HepG2 (cell line): Measurements from ENCODE around the gene CPLX3. TPM values are rescaled to one million over a fixed set of nuclear protein-coding genes. Genes with fewer than 3 reads are reported as not detected.

Source experiments
- HNF4G ChIP-seq, 2 experiments: sonication (generic) in 1 of 2; formaldehyde crosslinking in 1 of 2; IDR thresholded peaks; 2 replicates each; pipeline versions ENCODE4 v1.4.0 to v1.6.1; 2011 to 2020; ENCODE audit warnings: borderline replicate concordance in 2 of 2, low read depth in 2 of 2, mild to moderate bottlenecking in 2 of 2, low read length in 1 of 2, missing genetic modification reagents in 1 of 2, moderate library complexity in 1 of 2
- MBNL3 ChIP-seq: fragments of 250-450 bp; sonication (Bioruptor Pico); conservative IDR thresholded peaks from 2 replicates; pipeline ENCODE4 v1.8.0; 2022; ENCODE audit warnings: mild to moderate bottlenecking, inconsistent platforms
- MTA1 ChIP-seq: sonication (generic); formaldehyde crosslinking; IDR thresholded peaks from 2 replicates; pipeline ENCODE4 v1.4.0; 2020; ENCODE audit warnings: missing genetic modification reagents, mild to moderate bottlenecking, borderline replicate concordance
- NFIB ChIP-seq: sonication (generic); formaldehyde crosslinking; IDR thresholded peaks from 2 replicates; pipeline ENCODE4 v1.9.0; 2021; ENCODE audit warnings: missing genetic modification reagents, mild to moderate bottlenecking, borderline replicate concordance
- NR2F2 ChIP-seq: IDR thresholded peaks from 2 replicates; pipeline ENCODE4 v1.6.1; 2012; ENCODE audit warnings: low read depth, inconsistent platforms, borderline replicate concordance
- PHF20 ChIP-seq: sonication (generic); formaldehyde crosslinking; IDR thresholded peaks from 2 replicates; pipeline ENCODE4 v1.5.0; 2020; ENCODE audit warnings: mild to moderate bottlenecking, missing genetic modification reagents
- RBM39 ChIP-seq: fragments of 200-400 bp; formaldehyde crosslinking; IDR thresholded peaks from one replicate; pipeline ENCODE4 v1.6.1; 2018; ENCODE audit warnings: antibody characterized with exemption, mild to moderate bottlenecking, low read depth, low read length; ENCODE audit not compliant: poor library complexity, severe bottlenecking
- TOPORS ChIP-seq: sonication (generic); formaldehyde crosslinking; IDR thresholded peaks from 2 replicates; pipeline ENCODE4 v1.8.0; 2023; ENCODE audit warnings: mild to moderate bottlenecking, missing genetic modification reagents
- ZNF362 ChIP-seq: sonication (generic); formaldehyde crosslinking; IDR thresholded peaks from 2 replicates; pipeline ENCODE4 v1.4.0; 2020; ENCODE audit warnings: missing genetic modification reagents, mild to moderate bottlenecking, borderline replicate concordance
- ZNF430 ChIP-seq: sonication (generic); formaldehyde crosslinking; IDR thresholded peaks from 2 replicates; pipeline ENCODE4 v1.9.0; 2021; ENCODE audit warnings: mild to moderate bottlenecking, missing genetic modification reagents
- ZNF737 ChIP-seq: sonication (generic); formaldehyde crosslinking; IDR thresholded peaks from 2 replicates; pipeline ENCODE4 v1.5.0; 2020; ENCODE audit warnings: missing genetic modification reagents, mild to moderate bottlenecking, borderline replicate concordance
- ZXDC ChIP-seq: sonication (generic); formaldehyde crosslinking; IDR thresholded peaks from 2 replicates; pipeline ENCODE4 v1.5.0; 2020; ENCODE audit warnings: mild to moderate bottlenecking, missing genetic modification reagents
- polyA plus RNA-seq, 8 experiments: library from polyadenylated mRNA; depleted of rRNA in 3 of 8; stranded (reverse) in 7 of 8; unstranded in 1 of 8; fragments of >200 nt; fragmentation: Illumina TruSeq in 4 of 8; extraction: Trizol in 4 of 8; gene quantifications; 2 replicates each; pipeline versions ENCODE4 v1.2.1 to v1.2.3, GENCODE V29; 2011 to 2016; ENCODE audit warnings: low read depth in 4 of 8, missing spikeins in 1 of 8, mixed read lengths in 1 of 8; ENCODE audit not compliant: insufficient read depth in 1 of 8
- total RNA-seq, 5 experiments: library from RNA; depleted of rRNA; stranded (reverse); fragments of >200 nt; fragmentation: Illumina TruSeq; extraction: Trizol; gene quantifications; 2 replicates each; pipeline ENCODE4 v1.2.3, GENCODE V29; 2016; ENCODE audit warnings: low read depth in 1 of 5
- TF ChIP-seq, protein P1 (sequence below): sonication (generic); formaldehyde crosslinking; IDR thresholded peaks from 2 replicates; pipeline ENCODE4 v1.5.0; 2020; ENCODE audit warnings: mild to moderate bottlenecking, missing genetic modification reagents, borderline replicate concordance
- TF ChIP-seq, protein P2 (sequence below): sonication (generic); formaldehyde crosslinking; conservative IDR thresholded peaks from 2 replicates; pipeline ENCODE4 v1.8.0; 2022; ENCODE audit warnings: mild to moderate bottlenecking, moderate library complexity, missing genetic modification reagents
- TF ChIP-seq, protein P3 (sequence below): IDR thresholded peaks from 2 replicates; pipeline ENCODE4 v1.6.1; 2016; ENCODE audit warnings: low read depth

CPLX3 gene
- total and polyA plus RNA-seq, 2 of the 13 experiments (the other 11 are each of a cell fraction or from before 2014, with no cell fraction given): not detected

DNA sequence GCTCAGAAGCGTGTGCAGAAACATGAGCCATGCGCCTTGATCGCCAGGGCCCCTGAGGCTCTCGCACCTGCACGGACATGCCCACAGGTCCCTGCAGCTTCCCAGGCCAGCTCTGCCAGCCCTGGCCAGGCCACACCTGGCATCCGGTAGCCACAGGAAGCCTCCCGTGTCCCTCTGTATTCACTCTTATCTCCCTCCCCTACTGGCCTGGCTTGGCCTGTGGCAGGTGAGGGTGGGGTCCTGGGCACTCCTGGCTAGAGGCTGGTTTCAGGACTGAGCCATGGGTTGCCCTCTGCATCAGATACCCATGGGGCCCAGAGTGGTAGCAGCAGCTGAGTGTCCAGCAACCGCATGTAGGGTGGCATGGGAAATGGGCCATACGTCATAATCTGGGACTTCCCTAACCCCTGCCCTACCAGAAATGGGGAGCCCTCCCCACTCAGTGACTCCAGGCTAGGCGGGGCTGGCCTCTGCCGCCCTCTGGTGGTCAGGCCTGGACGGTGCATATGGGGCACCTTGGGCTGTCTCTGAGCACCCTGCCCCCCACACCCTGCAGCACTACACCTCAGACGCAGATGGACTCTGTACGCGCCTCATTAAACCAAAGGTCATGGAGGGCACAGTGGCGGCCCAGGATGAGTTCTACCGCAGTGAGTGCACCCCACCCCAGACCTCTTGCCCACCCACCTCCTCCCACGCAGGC lies 26.4 kb upstream of the CPLX3 start (continued):
- no peak for TF ChIP-seq TOPORS
- TF ChIP-seq PHF20 (CRISPR knock-in tag): no peak
- TF ChIP-seq ZNF362: 0 out of 2 replicates have a peak, but pooled peaks have one; percentile 23
- TF ChIP-seq, protein P1, sequence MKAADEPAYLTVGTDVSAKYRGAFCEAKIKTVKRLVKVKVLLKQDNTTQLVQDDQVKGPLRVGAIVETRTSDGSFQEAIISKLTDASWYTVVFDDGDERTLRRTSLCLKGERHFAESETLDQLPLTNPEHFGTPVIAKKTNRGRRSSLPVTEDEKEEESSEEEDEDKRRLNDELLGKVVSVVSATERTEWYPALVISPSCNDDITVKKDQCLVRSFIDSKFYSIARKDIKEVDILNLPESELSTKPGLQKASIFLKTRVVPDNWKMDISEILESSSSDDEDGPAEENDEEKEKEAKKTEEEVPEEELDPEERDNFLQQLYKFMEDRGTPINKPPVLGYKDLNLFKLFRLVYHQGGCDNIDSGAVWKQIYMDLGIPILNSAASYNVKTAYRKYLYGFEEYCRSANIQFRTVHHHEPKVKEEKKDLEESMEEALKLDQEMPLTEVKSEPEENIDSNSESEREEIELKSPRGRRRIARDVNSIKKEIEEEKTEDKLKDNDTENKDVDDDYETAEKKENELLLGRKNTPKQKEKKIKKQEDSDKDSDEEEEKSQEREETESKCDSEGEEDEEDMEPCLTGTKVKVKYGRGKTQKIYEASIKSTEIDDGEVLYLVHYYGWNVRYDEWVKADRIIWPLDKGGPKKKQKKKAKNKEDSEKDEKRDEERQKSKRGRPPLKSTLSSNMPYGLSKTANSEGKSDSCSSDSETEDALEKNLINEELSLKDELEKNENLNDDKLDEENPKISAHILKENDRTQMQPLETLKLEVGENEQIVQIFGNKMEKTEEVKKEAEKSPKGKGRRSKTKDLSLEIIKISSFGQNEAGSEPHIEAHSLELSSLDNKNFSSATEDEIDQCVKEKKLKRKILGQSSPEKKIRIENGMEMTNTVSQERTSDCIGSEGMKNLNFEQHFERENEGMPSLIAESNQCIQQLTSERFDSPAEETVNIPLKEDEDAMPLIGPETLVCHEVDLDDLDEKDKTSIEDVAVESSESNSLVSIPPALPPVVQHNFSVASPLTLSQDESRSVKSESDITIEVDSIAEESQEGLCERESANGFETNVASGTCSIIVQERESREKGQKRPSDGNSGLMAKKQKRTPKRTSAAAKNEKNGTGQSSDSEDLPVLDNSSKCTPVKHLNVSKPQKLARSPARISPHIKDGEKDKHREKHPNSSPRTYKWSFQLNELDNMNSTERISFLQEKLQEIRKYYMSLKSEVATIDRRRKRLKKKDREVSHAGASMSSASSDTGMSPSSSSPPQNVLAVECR (CRISPR knock-in tag): peak; percentile 67
- no peak for TF ChIP-seq MTA1 (CRISPR knock-in tag)
- TF ChIP-seq ZNF430 (CRISPR knock-in tag): no peak
- peak; percentile 54; the same call in 1 of the 2 replicates for TF ChIP-seq HNF4G (IDR thresholded peaks at IDR 0.05; ENCODE audit: borderline replicate concordance, low read depth, low read length)
- no peak for TF ChIP-seq HNF4G (CRISPR knock-in tag; IDR thresholded peaks at IDR 0.05; ENCODE audit: borderline replicate concordance, low read depth)
- no peak; the same call in 1 of the 2 replicates for TF ChIP-seq NR2F2
- peak; percentile 42; the same call in 1 of the 2 replicates for TF ChIP-seq ZNF737 (CRISPR knock-in tag)
- TF ChIP-seq, protein P2, sequence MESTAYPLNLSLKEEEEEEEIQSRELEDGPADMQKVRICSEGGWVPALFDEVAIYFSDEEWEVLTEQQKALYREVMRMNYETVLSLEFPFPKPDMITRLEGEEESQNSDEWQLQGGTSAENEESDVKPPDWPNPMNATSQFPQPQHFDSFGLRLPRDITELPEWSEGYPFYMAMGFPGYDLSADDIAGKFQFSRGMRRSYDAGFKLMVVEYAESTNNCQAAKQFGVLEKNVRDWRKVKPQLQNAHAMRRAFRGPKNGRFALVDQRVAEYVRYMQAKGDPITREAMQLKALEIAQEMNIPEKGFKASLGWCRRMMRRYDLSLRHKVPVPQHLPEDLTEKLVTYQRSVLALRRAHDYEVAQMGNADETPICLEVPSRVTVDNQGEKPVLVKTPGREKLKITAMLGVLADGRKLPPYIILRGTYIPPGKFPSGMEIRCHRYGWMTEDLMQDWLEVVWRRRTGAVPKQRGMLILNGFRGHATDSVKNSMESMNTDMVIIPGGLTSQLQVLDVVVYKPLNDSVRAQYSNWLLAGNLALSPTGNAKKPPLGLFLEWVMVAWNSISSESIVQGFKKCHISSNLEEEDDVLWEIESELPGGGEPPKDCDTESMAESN (CRISPR knock-in tag): peak; percentile 59; the same call in 1 of the 2 replicates
- no peak for TF ChIP-seq ZXDC
- no peak for TF ChIP-seq MBNL3
- TF ChIP-seq RBM39: peak; percentile 79
- TF ChIP-seq, protein P3, sequence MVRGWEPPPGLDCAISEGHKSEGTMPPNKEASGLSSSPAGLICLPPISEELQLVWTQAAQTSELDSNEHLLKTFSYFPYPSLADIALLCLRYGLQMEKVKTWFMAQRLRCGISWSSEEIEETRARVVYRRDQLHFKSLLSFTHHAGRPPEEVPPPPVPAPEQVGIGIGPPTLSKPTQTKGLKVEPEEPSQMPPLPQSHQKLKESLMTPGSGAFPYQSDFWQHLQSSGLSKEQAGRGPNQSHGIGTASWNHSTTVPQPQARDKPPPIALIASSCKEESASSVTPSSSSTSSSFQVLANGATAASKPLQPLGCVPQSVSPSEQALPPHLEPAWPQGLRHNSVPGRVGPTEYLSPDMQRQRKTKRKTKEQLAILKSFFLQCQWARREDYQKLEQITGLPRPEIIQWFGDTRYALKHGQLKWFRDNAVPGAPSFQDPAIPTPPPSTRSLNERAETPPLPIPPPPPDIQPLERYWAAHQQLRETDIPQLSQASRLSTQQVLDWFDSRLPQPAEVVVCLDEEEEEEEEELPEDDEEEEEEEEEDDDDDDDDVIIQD (CRISPR knock-in tag): 0 out of 2 replicates have a peak, but pooled peaks have one; percentile 22
- TF ChIP-seq NFIB (CRISPR knock-in tag): 0 out of 2 replicates have a peak, but pooled peaks have one; percentile 35
